Psoas muscle (tissue), 8 donors: Measurements from ENCODE around the gene EVPL. TPM values are rescaled to one million over a fixed set of nuclear protein-coding genes. Genes with fewer than 3 reads are reported as not detected.

Experiments
- ATAC-seq, 4 donors: fragments of 200-7000 bp; cut with Tn5 transposase; one replicate each; pipeline ENCODE4 v1.9.1; 2020; ENCODE audit warnings: moderate library complexity in 3 of 4, mild to moderate bottlenecking in 2 of 4
- DNase-seq, 2 donors: peaks; one replicate each; pipeline ENCODE4 v3.0.0-alpha.2; 2020
- H3K27ac ChIP-seq: fragments of 200-600 bp; one replicate; pipeline ENCODE4 v1.8.0; 2022
- H3K27me3 ChIP-seq, 3 donors: fragments of 200-600 bp in 1 of 3; one replicate each; pipeline versions ENCODE4 v1.6.1 to v1.8.0; 2013 to 2022; ENCODE audit warnings: low read length in 2 of 3, mild to moderate bottlenecking in 2 of 3, moderate library complexity in 1 of 3; ENCODE audit not compliant: insufficient read depth in 3 of 3
- H3K36me3 ChIP-seq, 2 donors: fragments of 200-600 bp in 1 of 2; one replicate each; pipeline versions ENCODE4 v1.6.1 to v1.8.0; 2013 to 2022; ENCODE audit warnings: low read depth in 1 of 2, mild to moderate bottlenecking in 1 of 2, moderate library complexity in 1 of 2; ENCODE audit not compliant: insufficient read depth in 1 of 2
- H3K4me1 ChIP-seq: fragments of 200-600 bp; one replicate; pipeline ENCODE4 v1.8.0; 2022
- H3K4me3 ChIP-seq: fragments of 200-600 bp; one replicate; pipeline ENCODE4 v1.8.0; 2022; ENCODE audit warnings: mild to moderate bottlenecking
- H3K9me3 ChIP-seq: fragments of 200-600 bp; one replicate; pipeline ENCODE4 v1.8.0; 2022
- CTCF ChIP-seq: fragments of 200-600 bp; IDR thresholded peaks from one replicate; pipeline ENCODE4 v1.8.0; 2022; ENCODE audit warnings: antibody characterized with exemption
- WGBS, 3 donors: extraction: QIAGEN DNeasy Blood & Tissue Kit; methylation state at CpG; one replicate each; pipeline versions ENCODE4 v1.1.6 to v1.1.7; 2013; 5-methylcytosine and 5-hydroxymethylcytosine counted together
- intact Hi-C, 2 donors: fragments of 100-400 bp; cut with DNase I; formaldehyde crosslinking; loops; one replicate each; pipeline versions ENCODE4 v1.11.0 to v1.14.2; 2022
- polyA plus RNA-seq, 3 donors: library from polyadenylated mRNA; stranded (reverse); fragments of 200-250 nt; gene quantifications; one replicate each; pipeline ENCODE4 v1.2.3, GENCODE V29; 2013
- total RNA-seq, 4 donors: library from RNA; stranded (reverse); fragmentation: NEBNext Ultra II Directional in 2 of 4; extraction: Animal tissue kit (Norgen Biotek cat#: 25700) in 2 of 4; gene quantifications; one replicate each; pipeline versions ENCODE4 v1.2.1 to v1.2.4, GENCODE V29; 2021 to 2023
- donor health status: healthy with polysubstance abuse.
- donor health status: DM: no; HTN: no; CAD: no; lungs with moderate emphysema.
- donor health status: Bipolar disorder and iron deficiency.
- donor health status: healthy.
- donor health status: DM: yes; HTN: yes; CAD: no.
- donor health status: DM: no; HTN: no; CAD: no.
- donor health status: DM: no; HTN: no; CAD: no.
- donor health status: DM: yes; HTN: yes; CAD: no.

The EVPL gene
- total and polyA plus RNA-seq, 7 donors, result 0.03 to 0.36 (median 0.11) TPM; not detected in 1

GRCh38 chr17:75965468-75965867 is 61.6 kb downstream of the EVPL start:
- WGBS, 3 donors, result 86 to 95% (median 89%) methylated on average over 6 of the region's 6 CpGs
- no peak overlapping the region for H3K4me3 ChIP-seq
- DNase-seq (no peak), ATAC-seq (no peak)
- no peak overlapping the region for H3K27ac ChIP-seq
- no peaks in the 10 kb centered on the region for H3K9me3 ChIP-seq
- peaks cover 0 to 8% of the 10 kb centered on the region in 2 donors for H3K36me3 ChIP-seq
- no peak for TF ChIP-seq CTCF
- no peaks in the 10 kb centered on the region for H3K27me3 ChIP-seq
- peaks cover 3% of the 10 kb centered on the region for H3K4me1 ChIP-seq
- intact Hi-C loops, result no loop called here

DNA sequence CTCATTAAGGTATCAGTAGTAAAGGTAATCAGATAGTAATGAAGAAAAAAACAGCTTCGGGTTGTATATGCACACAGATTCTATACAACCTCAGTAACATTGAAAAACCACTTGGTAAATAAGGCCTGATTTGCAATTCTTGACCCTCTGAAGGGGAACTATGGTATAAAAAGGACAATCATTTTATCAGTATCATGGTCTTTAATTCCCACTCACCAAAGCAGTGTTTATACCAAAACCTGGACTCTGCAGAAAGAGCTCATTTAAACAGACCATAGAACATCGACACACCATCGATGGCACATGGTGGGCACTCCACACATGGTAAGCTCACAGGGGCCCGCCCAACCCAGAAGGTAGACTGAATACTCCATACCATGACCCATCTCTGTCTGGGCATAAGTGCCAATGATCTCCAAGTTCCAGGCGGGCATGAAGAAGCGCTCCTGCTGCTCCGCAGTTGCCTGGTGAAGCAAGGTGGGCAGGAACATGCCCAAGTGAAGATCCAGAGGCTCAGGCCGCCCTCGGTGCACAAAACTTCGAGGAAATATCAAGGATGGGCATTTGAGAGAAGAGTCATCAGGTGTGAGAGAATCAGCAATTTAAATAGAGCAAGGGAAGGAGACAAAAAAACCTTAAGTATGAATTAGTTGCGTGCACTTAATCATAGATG is 67.1 kb downstream of the EVPL start:
- Histone ChIP-seq H3K27me3 (no peaks in the 10 kb centered on the region), H3K4me1 (no peaks in the 10 kb centered on the region), H3K4me3 (no peak overlapping the region), H3K27ac (no peak overlapping the region), H3K9me3 (no peaks in the 10 kb centered on the region), H3K36me3 (peaks cover 5 to 42% of the 10 kb centered on the region in 2 donors)
- DNase-seq (no peak), ATAC-seq (no peak)
- WGBS, 3 donors, result 93 to 97% (median 95%) methylated on average over 11 of the region's 11 CpGs
- TF ChIP-seq CTCF, result no peak
- intact Hi-C loops, result no loop called here

GRCh38 chr17:75959051-75959838 is 67.9 kb downstream of the EVPL start:
- ATAC-seq (no peak), DNase-seq (no peak)
- Histone ChIP-seq H3K4me3 (no peak overlapping the region), H3K27me3 (no peaks in the 10 kb centered on the region), H3K36me3 (peaks cover 5 to 49% of the 10 kb centered on the region in 2 donors), H3K27ac (no peak overlapping the region), H3K4me1 (no peaks in the 10 kb centered on the region), H3K9me3 (no peaks in the 10 kb centered on the region)
- no peak for TF ChIP-seq CTCF
- intact Hi-C loops, result no loop called here
- 70 to 80% (median 76%) methylated on average over 8 of the region's 8 CpGs for WGBS, 3 donors

Other genes starting within 250 kb of the EVPL start
- 10 to 100 TPM in 1 of 4 donors, 1 to 10 TPM in 3; 7.9 to 11.6 (median 8.2) TPM for gene UNK, start 242.5 kb downstream of the EVPL start, total RNA-seq
- gene UNK, start 242.5 kb downstream of the EVPL start, polyA plus RNA-seq, result 10 to 100 TPM in 1 of 3 donors, 1 to 10 TPM in 2; 6.9 to 13.7 (median 9.5) TPM
- gene UNC13D, start 182.9 kb downstream of the EVPL start, total RNA-seq, result 10 to 100 TPM in 1 of 4 donors, 1 to 10 TPM in 3; 5.1 to 12.8 (median 7.2) TPM
- gene UNC13D, start 182.9 kb downstream of the EVPL start, polyA plus RNA-seq, result 1 to 10 TPM; 1.7 to 3.7 (median 2.2) TPM
- 100 to 1,000 TPM; 109 to 278 (median 164) TPM for gene WBP2, start 172.0 kb downstream of the EVPL start, total RNA-seq
- gene WBP2, start 172.0 kb downstream of the EVPL start, polyA plus RNA-seq, result 100 to 1,000 TPM; 115 to 174 (median 149) TPM
- 10 to 100 TPM in 3 of 4 donors, 1 to 10 TPM in 1; 8.9 to 16.0 (median 10.9) TPM for gene TRIM47, start 148.7 kb downstream of the EVPL start, total RNA-seq
- 10 to 100 TPM in 2 of 3 donors, 1 to 10 TPM in 1; 8.4 to 17.1 (median 10.9) TPM for gene TRIM47, start 148.7 kb downstream of the EVPL start, polyA plus RNA-seq
- 10 to 100 TPM in 2 of 4 donors, 1 to 10 TPM in 2; 9.2 to 10.3 (median 9.7) TPM for gene TRIM65, start 130.4 kb downstream of the EVPL start, total RNA-seq
- 10 to 100 TPM in 1 of 3 donors, 1 to 10 TPM in 2; 9.0 to 14.8 (median 9.0) TPM for gene TRIM65, start 130.4 kb downstream of the EVPL start, polyA plus RNA-seq
- 100 to 1,000 TPM; 107 to 168 (median 125) TPM for gene MRPL38, start 122.4 kb downstream of the EVPL start, total RNA-seq
- 100 to 1,000 TPM; 104 to 115 (median 107) TPM for gene MRPL38, start 122.4 kb downstream of the EVPL start, polyA plus RNA-seq
- gene FBF1, start 86.3 kb downstream of the EVPL start, total RNA-seq, result 1 to 10 TPM; 1.8 to 5.9 (median 3.7) TPM
- 10 to 100 TPM in 1 of 3 donors, 1 to 10 TPM in 2; 1.8 to 10.4 (median 3.1) TPM for gene FBF1, start 86.3 kb downstream of the EVPL start, polyA plus RNA-seq
- gene ACOX1, start 48.1 kb downstream of the EVPL start, total RNA-seq, result 10 to 100 TPM; 58.1 to 78.8 (median 64.4) TPM
- 10 to 100 TPM; 13.0 to 26.1 (median 16.3) TPM for gene ACOX1, start 48.1 kb downstream of the EVPL start, polyA plus RNA-seq
- gene TEN1, start 48.1 kb downstream of the EVPL start, total RNA-seq, result 1 to 10 TPM; 3.4 to 8.8 (median 7.0) TPM
- 10 to 100 TPM; 14.7 to 21.1 (median 19.4) TPM for gene TEN1, start 48.1 kb downstream of the EVPL start, polyA plus RNA-seq
- gene CDK3, start 26.5 kb downstream of the EVPL start, total RNA-seq, result 1 to 10 TPM in 1 of 4 donors, under 1 TPM in 3; 0.60 to 1.4 (median 0.62) TPM
- 1 to 10 TPM in 2 of 3 donors, under 1 TPM in 1; 0.47 to 1.9 (median 1.1) TPM for gene CDK3, start 26.5 kb downstream of the EVPL start, polyA plus RNA-seq
- 100 to 1,000 TPM in 2 of 4 donors, 10 to 100 TPM in 2; 87.3 to 117 (median 104) TPM for gene SRP68, start 45.2 kb upstream of the EVPL start, total RNA-seq
- 100 to 1,000 TPM in 1 of 3 donors, 10 to 100 TPM in 2; 72.4 to 141 (median 88.8) TPM for gene SRP68, start 45.2 kb upstream of the EVPL start, polyA plus RNA-seq
- gene GALR2, start 47.5 kb upstream of the EVPL start, total RNA-seq, result under 1 TPM in 1 of 4 donors, not detected in 3; 0.22 TPM
- gene GALR2, start 47.5 kb upstream of the EVPL start, polyA plus RNA-seq, result under 1 TPM; 0.05 to 0.16 (median 0.13) TPM
- gene ZACN, start 51.9 kb upstream of the EVPL start, total RNA-seq, result under 1 TPM in 1 of 4 donors, not detected in 3; 0.08 TPM
- gene ZACN, start 51.9 kb upstream of the EVPL start, polyA plus RNA-seq, result 1 to 10 TPM in 2 of 3 donors, under 1 TPM in 1; 0.98 to 1.6 (median 1.4) TPM
- 10 to 100 TPM; 56.0 to 61.0 (median 58.3) TPM for gene EXOC7, start 76.5 kb upstream of the EVPL start, total RNA-seq
- 10 to 100 TPM; 26.3 to 51.6 (median 43.7) TPM for gene EXOC7, start 76.5 kb upstream of the EVPL start, polyA plus RNA-seq
- gene FOXJ1, start 113.9 kb upstream of the EVPL start, total RNA-seq, result under 1 TPM in 2 of 4 donors, not detected in 2; 0.11 to 0.15 TPM
- under 1 TPM; 0.07 to 0.11 (median 0.09) TPM for gene FOXJ1, start 113.9 kb upstream of the EVPL start, polyA plus RNA-seq
- gene RNF157, start 213.2 kb upstream of the EVPL start, total RNA-seq, result 10 to 100 TPM; 35.0 to 76.5 (median 60.0) TPM
- gene RNF157, start 213.2 kb upstream of the EVPL start, polyA plus RNA-seq, result 10 to 100 TPM; 14.9 to 90.1 (median 73.9) TPM
- 100 to 1,000 TPM in 3 of 4 donors, 10 to 100 TPM in 1; 55.2 to 414 (median 183) TPM for gene UBALD2, start 238.0 kb upstream of the EVPL start, total RNA-seq
- gene UBALD2, start 238.0 kb upstream of the EVPL start, polyA plus RNA-seq, result 100 to 1,000 TPM in 2 of 3 donors, 10 to 100 TPM in 1; 68.2 to 145 (median 120) TPM